ENCODE results near the gene TTC7B.

DNA sequence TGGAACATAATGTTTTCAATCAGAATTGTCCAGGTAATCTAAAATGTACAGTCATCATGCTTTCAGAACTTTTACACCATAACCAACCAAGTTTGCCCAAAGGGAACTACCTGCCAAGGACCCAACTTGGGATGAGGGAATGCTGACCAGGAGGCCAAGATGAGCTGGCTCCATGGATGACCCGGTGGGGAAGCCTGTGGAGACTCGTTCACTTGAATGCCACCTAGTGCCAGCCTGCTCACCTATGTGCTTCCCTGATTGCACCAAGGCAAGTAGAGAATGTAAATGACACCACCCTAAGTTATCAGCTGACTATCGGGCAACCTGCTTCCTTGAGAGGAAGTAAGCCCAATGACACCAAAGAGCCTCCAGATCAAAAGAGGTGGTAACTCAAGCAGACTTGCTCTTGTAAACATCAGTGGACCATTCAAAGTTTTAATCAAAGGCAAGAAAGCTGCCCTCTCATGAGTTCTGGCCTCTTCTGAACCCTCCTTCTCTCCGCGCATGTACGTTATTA lies 137.3 kb downstream of the TTC7B start:
- TF ChIP-seq, protein P1, sequence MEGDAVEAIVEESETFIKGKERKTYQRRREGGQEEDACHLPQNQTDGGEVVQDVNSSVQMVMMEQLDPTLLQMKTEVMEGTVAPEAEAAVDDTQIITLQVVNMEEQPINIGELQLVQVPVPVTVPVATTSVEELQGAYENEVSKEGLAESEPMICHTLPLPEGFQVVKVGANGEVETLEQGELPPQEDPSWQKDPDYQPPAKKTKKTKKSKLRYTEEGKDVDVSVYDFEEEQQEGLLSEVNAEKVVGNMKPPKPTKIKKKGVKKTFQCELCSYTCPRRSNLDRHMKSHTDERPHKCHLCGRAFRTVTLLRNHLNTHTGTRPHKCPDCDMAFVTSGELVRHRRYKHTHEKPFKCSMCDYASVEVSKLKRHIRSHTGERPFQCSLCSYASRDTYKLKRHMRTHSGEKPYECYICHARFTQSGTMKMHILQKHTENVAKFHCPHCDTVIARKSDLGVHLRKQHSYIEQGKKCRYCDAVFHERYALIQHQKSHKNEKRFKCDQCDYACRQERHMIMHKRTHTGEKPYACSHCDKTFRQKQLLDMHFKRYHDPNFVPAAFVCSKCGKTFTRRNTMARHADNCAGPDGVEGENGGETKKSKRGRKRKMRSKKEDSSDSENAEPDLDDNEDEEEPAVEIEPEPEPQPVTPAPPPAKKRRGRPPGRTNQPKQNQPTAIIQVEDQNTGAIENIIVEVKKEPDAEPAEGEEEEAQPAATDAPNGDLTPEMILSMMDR (IDR thresholded peaks at IDR 0.05; ENCODE audit: borderline replicate concordance, extremely low read depth, low read length, poor library complexity, severe bottlenecking), result no peak
- TF ChIP-seq EZH2 (IDR thresholded peaks at IDR 0.05; ENCODE audit: borderline replicate concordance, low read depth, low read length, severe bottlenecking), result no peak
